B cell (primary cell): Measurements from ENCODE around the gene BRAF. TPM values are rescaled to one million over a fixed set of nuclear protein-coding genes. Genes with fewer than 3 reads are reported as not detected.

Experiments
- ATAC-seq: fragments of 200-7000 bp; cut with Tn5 transposase; one replicate; pipeline ENCODE4 v1.10.0; 2021; ENCODE audit warnings: low read depth, mild to moderate bottlenecking, moderate number of reproducible peaks, moderate library complexity
- CTCF ChIA-PET: fragments of 350-600 bp; sonication (Branson Sonifier 250); formaldehyde crosslinking; loops from one replicate; lab custom pipeline; 2021; ENCODE audit warnings: antibody characterized with exemption, inconsistent platforms; lab: Charles Lee
- POLR2A ChIA-PET: fragments of 350-600 bp; sonication (Branson Sonifier 250); formaldehyde crosslinking; loops from one replicate; lab custom pipeline; 2021; ENCODE audit warnings: antibody characterized with exemption; lab: Charles Lee
- DNase-seq: peaks from one replicate; pipeline ENCODE4 v3.0.0; 2013
- H2AFZ ChIP-seq: 2 replicates; pipeline ENCODE4 v1.6.1; 2012; ENCODE audit warnings: mild to moderate bottlenecking, low read depth, low read length; ENCODE audit not compliant: insufficient read depth, poor library complexity, severe bottlenecking
- H3K27ac ChIP-seq, 2 donors: 1 replicate in 1 of 2; 2 replicates in 1 of 2; pipeline ENCODE4 v1.5.1; 2012 to 2013; ENCODE audit warnings: low read length in 2 of 2, mild to moderate bottlenecking in 2 of 2, moderate library complexity in 1 of 2
- H3K27me3 ChIP-seq, 4 experiments: fragments of 200-600 bp in 1 of 4; sonication (generic) in 1 of 4; replicated peaks in 1 of 4; 1 replicate in 2 of 4; 2 replicates in 2 of 4; pipeline versions ENCODE4 v1.6.1 to v1.7.0; 2013 to 2016; ENCODE audit warnings: low read length in 3 of 4, mild to moderate bottlenecking in 2 of 4, mixed read lengths in 1 of 4, moderate library complexity in 1 of 4; ENCODE audit not compliant: insufficient read depth in 4 of 4, control insufficient read depth in 3 of 4; ENCODE audit errors: control extremely low read depth in 1 of 4
- H3K36me3 ChIP-seq, 2 experiments: replicated peaks in 1 of 2; 1 replicate in 1 of 2; 2 replicates in 1 of 2; pipeline versions ENCODE4 v1.6.1 to v1.7.1; 2013; ENCODE audit warnings: low read length in 1 of 2; ENCODE audit not compliant: insufficient read depth in 2 of 2, control insufficient read depth in 1 of 2; ENCODE audit errors: control extremely low read depth in 1 of 2, extremely low read depth in 1 of 2
- H3K4me1 ChIP-seq, 2 donors: fragments of 200-600 bp in 1 of 2; sonication (generic) in 1 of 2; 1 replicate in 1 of 2; 2 replicates in 1 of 2; pipeline versions ENCODE4 v1.5.1 to v1.6.1; 2013 to 2017; ENCODE audit warnings: low read length in 2 of 2; ENCODE audit not compliant: control insufficient read depth in 2 of 2, insufficient read depth in 2 of 2
- H3K4me2 ChIP-seq: replicated peaks from 2 replicates; pipeline ENCODE3; 2012; ENCODE audit warnings: mild to moderate bottlenecking, low read depth, low read length; ENCODE audit not compliant: poor library complexity, severe bottlenecking
- H3K4me3 ChIP-seq, 5 experiments: fragments of 200-600 bp in 1 of 5; sonication (generic) in 1 of 5; 1 replicate in 3 of 5; 2 replicates in 2 of 5; pipeline versions ENCODE4 v1.5.1 to v1.7.0; 2011 to 2016; ENCODE audit warnings: low read length in 4 of 5, mild to moderate bottlenecking in 4 of 5, low read depth in 2 of 5, control low read depth in 1 of 5, moderate library complexity in 1 of 5; ENCODE audit not compliant: insufficient read depth in 1 of 5; ENCODE audit errors: control extremely low read depth in 1 of 5, extremely low read depth in 1 of 5
- H3K79me2 ChIP-seq: fragments of 200-600 bp; sonication (generic); one replicate; pipeline ENCODE4 v1.6.0; 2016; ENCODE audit warnings: low read length; ENCODE audit not compliant: control insufficient read depth, insufficient read depth
- H3K9ac ChIP-seq: fragments of 200-600 bp; sonication (generic); 2 replicates; pipeline ENCODE4 v1.6.1; 2017; ENCODE audit warnings: mild to moderate bottlenecking, low read length, moderate library complexity
- H3K9me3 ChIP-seq, 3 donors: one replicate each; pipeline versions ENCODE4 v1.6.1 to v1.7.1; 2013; ENCODE audit warnings: low read length in 2 of 3; ENCODE audit not compliant: control insufficient read depth in 2 of 3, insufficient read depth in 1 of 3; ENCODE audit errors: control extremely low read depth in 1 of 3
- H4K20me1 ChIP-seq: 2 replicates; pipeline ENCODE4 v1.6.0; 2012; ENCODE audit warnings: mild to moderate bottlenecking, low read length; ENCODE audit not compliant: insufficient read depth, control insufficient read depth, poor library complexity, severe bottlenecking
- H3K27ac Mint-ChIP-seq: one replicate; pipeline ENCODE4 v1.8.0; 2021; ENCODE audit warnings: mixed read lengths
- H3K27me3 Mint-ChIP-seq: one replicate; pipeline ENCODE4 v1.8.0; 2021; ENCODE audit warnings: mixed read lengths
- H3K4me1 Mint-ChIP-seq: one replicate; pipeline ENCODE4 v1.8.0; 2021; ENCODE audit warnings: mixed read lengths
- H3K4me3 Mint-ChIP-seq: one replicate; pipeline ENCODE4 v1.8.0; 2021; ENCODE audit warnings: mixed read lengths
- H3K9me3 Mint-ChIP-seq: one replicate; pipeline ENCODE4 v1.8.0; 2022; ENCODE audit warnings: mixed read lengths; ENCODE audit not compliant: insufficient read depth
- EZH2 ChIP-seq: IDR thresholded peaks from 2 replicates; pipeline ENCODE4 v1.6.1; 2012; ENCODE audit warnings: borderline replicate concordance, low read depth, mild to moderate bottlenecking, moderate library complexity, low read length; ENCODE audit not compliant: insufficient read depth, poor library complexity, severe bottlenecking
- WGBS: methylation state at CpG from one replicate; pipeline ENCODE4 v1.1.5; 2013; ENCODE audit warnings: missing lambda C conversion rate; ENCODE audit not compliant: insufficient coverage; 5-methylcytosine and 5-hydroxymethylcytosine counted together
- intact Hi-C: fragments of 100-400 bp; cut with micrococcal nuclease; formaldehyde crosslinking; loops from one replicate; pipeline ENCODE4 v1.10.0; 2022
- polyA plus RNA-seq: library from polyadenylated mRNA; depleted of rRNA; stranded (reverse); fragments of >200 nt; gene quantifications from 2 replicates; pipeline ENCODE4 v1.2.3, GENCODE V29; 2012
- total RNA-seq, 2 donors: library from RNA; stranded (reverse); fragments of 120-200 nt in 1 of 2; gene quantifications; 1 replicate in 1 of 2; 2 replicates in 1 of 2; pipeline versions ENCODE4 v1.2.3 to v1.2.4, GENCODE V29; 2013 to 2022
- TF ChIP-seq, protein P1 (sequence below): fragments of 200-600 bp; IDR thresholded peaks from one replicate; pipeline ENCODE4 v1.8.0; 2022; ENCODE audit warnings: antibody characterized with exemption, mild to moderate bottlenecking

Gene BRAF
- total and polyA plus RNA-seq, 2 donors (not counting 1 experiment from before 2014, with no cell fraction given) = 13.5 to 90.9 TPM

GRCh38 chr7:140686921-140687320 is 237.8 kb downstream of the BRAF start:
- Histone ChIP-seq H3K9me3 (peaks cover 0 to 3% (median 0%) of the 10 kb centered on the region in 3 donors), H2AFZ (no peak overlapping the region), H3K4me3 (no peak overlapping the region), H3K36me3 (peaks cover 3 to 44% of the 10 kb centered on the region in 2 experiments), H4K20me1 (no peaks in the 10 kb centered on the region), H3K27me3 (no peaks in the 10 kb centered on the region), H3K27ac (no peak overlapping the region), H3K4me2 (no peak overlapping the region), H3K9ac (no peak overlapping the region), H3K79me2 (no peaks in the 10 kb centered on the region), H3K4me1 (no peaks in the 10 kb centered on the region)
- WGBS = 97% methylated on average over 11 of the region's 11 CpGs
- intact Hi-C loops = no loop called here
- no peaks in the 10 kb centered on the region for H3K27me3 Mint-ChIP-seq
- POLR2A ChIA-PET = interaction anchor here (1.1 kb wide), 1 partner anchor 59 kb away, joined by 5 read pairs; no protein-coding TSS in a partner anchor
- ATAC-seq (no peak), DNase-seq (no peak)
- no peaks in the 10 kb centered on the region for H3K4me1 Mint-ChIP-seq
- H3K27ac Mint-ChIP-seq = no peak overlapping the region
- H3K9me3 Mint-ChIP-seq = no peaks in the 10 kb centered on the region
- no peak overlapping the region for H3K4me3 Mint-ChIP-seq
- CTCF ChIA-PET = no interaction called here
- TF ChIP-seq, protein P1, sequence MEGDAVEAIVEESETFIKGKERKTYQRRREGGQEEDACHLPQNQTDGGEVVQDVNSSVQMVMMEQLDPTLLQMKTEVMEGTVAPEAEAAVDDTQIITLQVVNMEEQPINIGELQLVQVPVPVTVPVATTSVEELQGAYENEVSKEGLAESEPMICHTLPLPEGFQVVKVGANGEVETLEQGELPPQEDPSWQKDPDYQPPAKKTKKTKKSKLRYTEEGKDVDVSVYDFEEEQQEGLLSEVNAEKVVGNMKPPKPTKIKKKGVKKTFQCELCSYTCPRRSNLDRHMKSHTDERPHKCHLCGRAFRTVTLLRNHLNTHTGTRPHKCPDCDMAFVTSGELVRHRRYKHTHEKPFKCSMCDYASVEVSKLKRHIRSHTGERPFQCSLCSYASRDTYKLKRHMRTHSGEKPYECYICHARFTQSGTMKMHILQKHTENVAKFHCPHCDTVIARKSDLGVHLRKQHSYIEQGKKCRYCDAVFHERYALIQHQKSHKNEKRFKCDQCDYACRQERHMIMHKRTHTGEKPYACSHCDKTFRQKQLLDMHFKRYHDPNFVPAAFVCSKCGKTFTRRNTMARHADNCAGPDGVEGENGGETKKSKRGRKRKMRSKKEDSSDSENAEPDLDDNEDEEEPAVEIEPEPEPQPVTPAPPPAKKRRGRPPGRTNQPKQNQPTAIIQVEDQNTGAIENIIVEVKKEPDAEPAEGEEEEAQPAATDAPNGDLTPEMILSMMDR = no peak
- no peak for TF ChIP-seq EZH2

DNA sequence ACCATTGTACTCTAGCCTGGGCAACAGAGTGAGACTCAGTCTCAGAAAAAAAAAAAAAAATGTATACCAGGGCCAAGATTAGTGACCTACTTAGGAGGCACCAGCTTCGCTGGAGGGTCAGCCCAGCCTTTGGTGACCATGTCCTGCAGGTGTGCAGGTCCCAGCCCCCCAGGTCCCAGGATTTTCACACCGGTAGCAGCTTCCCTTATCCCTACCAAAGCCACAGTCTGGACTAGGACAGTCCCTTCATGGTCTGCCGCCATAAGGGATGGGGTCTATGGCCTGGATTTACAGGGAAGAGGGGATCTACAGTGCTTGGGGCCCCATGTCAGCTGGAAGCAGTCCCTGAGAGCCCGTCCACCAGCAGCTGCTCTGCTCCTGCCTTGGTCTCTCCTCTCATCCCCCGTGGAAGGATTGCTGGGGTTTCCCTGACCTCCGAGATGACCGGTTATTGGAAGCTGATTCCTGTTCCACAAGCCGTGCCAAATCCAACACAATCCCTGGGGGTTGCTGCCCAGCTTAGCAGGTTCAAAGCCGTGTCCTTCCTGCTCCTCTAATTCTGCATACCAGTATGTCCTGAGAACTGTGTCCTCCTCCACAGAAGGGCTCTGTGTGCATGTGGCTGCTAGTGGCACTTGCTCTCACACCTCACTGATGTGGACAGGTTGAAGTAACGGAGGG is 239.2 kb downstream of the BRAF start:
- Histone ChIP-seq H3K9ac (no peak overlapping the region), H4K20me1 (no peaks in the 10 kb centered on the region), H3K4me1 (no peaks in the 10 kb centered on the region), H3K9me3 (peaks cover 0 to 3% (median 0%) of the 10 kb centered on the region in 3 donors), H2AFZ (no peak overlapping the region), H3K27me3 (no peaks in the 10 kb centered on the region), H3K4me3 (no peak overlapping the region), H3K4me2 (no peak overlapping the region), H3K36me3 (peaks cover 3 to 51% of the 10 kb centered on the region in 2 experiments), H3K27ac (no peak overlapping the region), H3K79me2 (peaks cover 3% of the 10 kb centered on the region)
- ChIA-PET POLR2A (interaction anchor here (1.1 kb wide), 1 partner anchor 57 kb away, joined by 5 read pairs; no protein-coding TSS in a partner anchor), CTCF (interaction anchor here (0.9 kb wide), 1 partner anchor 39 kb away, joined by 3 read pairs; no protein-coding TSS in a partner anchor)
- H3K9me3 Mint-ChIP-seq = no peaks in the 10 kb centered on the region
- H3K4me3 Mint-ChIP-seq = no peak overlapping the region
- no peaks in the 10 kb centered on the region for H3K27me3 Mint-ChIP-seq
- no peak overlapping the region for H3K27ac Mint-ChIP-seq
- H3K4me1 Mint-ChIP-seq = no peaks in the 10 kb centered on the region
- DNase-seq = no peak
- TF ChIP-seq, protein P1 = no peak
- no peak for TF ChIP-seq EZH2
- intact Hi-C loops = no loop called here
- ATAC-seq = no peak
- WGBS = 98% methylated on average over 7 of the region's 10 CpGs
